GM19099 (cell line): ENCODE data around the gene TRDN.

Source experiments
- POLR2A ChIP-seq: IDR thresholded peaks from 3 replicates; pipeline ENCODE4 v1.6.1; 2011; ENCODE audit warnings: low read depth; ENCODE audit not compliant: insufficient read length; ENCODE audit errors: extremely low read depth

The TRDN gene

GRCh38 chr6:123636782-123637181 lies at the start of gene TRDN:
TRDN (minus strand) TSS chr6:123636950; CDS start chr6:123636775, 175 bp downstream.
- no peak for TF ChIP-seq POLR2A

- TF ChIP-seq POLR2A: no peak
Measured at GRCh38 chr6:123681957-123682462, 45.3 kb upstream of the TRDN start.

GRCh38 chr6:123677897-123678296 lies 41.1 kb upstream of the TRDN start:
- no peak for TF ChIP-seq POLR2A

DNA sequence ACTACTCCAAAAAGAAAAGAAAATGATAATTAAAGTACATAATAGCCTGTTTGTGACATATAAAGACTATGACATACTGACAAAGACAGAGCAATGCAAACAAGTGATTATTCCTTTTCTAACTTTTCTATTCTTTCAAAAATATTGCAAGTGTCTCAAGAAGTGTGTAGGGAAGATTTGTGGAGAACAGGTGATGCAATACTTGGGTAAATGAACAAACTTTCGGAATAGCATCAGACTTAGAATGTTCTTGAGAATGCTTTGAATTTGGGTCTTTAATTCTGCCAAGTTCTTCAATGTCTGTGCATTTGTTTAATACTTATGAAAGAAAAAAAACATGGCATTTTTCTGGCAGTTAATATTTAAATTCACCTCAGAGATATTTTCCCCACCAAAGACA lies 40.0 kb upstream of the TRDN start:
- no peak for TF ChIP-seq POLR2A

DNA sequence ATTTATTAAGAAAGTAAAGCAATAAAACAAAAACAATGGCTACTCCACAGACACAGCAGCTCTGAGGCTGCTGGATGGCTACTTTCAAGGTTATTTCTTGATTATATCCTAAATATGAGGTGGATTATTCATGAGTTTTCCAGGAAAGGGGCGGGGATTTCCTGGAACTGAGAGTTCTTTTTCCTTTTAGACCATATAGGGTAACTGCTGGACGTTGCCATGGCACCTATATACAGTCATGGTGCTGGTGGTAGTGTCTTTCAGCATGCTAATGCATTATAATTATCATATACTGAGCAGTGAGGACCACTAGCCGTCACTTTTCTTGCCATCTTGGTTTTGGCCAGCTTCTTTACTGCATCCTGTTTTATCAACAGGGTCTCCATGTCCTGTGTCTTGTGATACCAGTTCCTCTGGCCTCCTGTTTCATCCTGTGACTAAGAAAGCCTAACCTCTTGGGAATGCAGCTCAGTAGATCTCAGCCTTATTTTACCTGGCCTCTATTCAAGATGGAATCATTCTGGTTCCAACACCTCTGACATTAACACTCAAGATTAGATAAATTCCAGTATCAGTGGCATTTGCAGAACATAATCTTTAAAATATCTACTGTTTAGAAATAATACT lies 32.3 kb upstream of the TRDN start:
- no peak for TF ChIP-seq POLR2A

- no peak for TF ChIP-seq POLR2A
Measured at GRCh38 chr6:123668063-123668462, 31.3 kb upstream of the TRDN start.

DNA sequence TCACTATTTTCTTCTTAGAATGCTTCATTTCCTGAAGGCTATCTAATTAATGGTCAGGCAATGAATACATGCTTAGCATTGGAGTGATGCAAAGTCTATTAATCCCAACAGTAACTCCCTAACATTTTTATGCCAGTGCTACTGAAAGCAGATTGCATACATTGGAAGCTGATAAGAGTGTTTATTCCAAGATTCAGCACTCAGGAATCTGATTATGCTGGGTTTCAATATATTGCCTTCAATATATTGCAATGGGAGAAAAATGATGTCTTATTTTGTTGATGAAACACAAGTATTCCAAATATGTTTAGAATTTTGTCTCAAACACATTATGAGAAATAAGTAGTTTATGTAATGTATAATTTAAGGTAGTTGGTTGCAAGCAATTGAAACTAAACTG lies 26.7 kb upstream of the TRDN start:
- TF ChIP-seq POLR2A: no peak

GRCh38 chr6:123662757-123663156 lies 26.0 kb upstream of the TRDN start:
- no peak for TF ChIP-seq POLR2A

DNA sequence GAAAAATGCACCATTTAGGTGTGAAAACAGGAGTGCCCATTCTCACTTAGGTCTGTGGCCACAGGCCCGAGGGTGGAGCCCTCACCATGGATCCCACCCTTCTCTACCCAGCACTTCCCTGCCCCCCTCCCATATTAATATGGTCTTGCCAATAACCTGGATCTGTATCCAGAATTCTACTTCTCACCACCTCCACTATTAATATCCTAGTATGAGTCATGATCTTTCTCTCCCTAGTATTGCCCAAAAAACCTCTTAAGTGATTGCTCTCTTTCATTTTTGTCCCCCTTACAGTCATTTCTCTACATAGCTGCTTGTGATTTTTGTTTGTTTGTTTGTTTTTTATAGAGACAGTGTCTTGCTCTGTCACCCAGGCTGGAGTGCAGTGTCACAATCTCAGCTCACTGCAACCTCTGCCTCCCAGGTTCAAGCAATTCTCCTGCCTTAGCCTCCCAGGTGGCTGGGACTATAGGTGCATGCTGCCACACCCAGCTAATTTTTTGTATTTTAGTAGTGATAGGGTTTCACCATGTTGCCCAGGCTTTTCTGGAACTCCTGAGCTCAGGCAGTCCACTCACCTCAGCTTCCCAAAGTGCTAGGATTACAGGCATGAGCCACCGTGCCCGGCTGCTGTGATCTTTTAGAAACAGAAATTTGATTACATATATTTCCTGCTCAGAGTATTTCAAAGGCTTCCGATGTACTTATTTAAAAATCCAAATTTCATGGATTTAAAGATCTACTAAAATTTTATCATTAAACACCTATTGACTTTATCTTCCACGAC lies 24.5 kb upstream of the TRDN start:
- no peak for TF ChIP-seq POLR2A

DNA sequence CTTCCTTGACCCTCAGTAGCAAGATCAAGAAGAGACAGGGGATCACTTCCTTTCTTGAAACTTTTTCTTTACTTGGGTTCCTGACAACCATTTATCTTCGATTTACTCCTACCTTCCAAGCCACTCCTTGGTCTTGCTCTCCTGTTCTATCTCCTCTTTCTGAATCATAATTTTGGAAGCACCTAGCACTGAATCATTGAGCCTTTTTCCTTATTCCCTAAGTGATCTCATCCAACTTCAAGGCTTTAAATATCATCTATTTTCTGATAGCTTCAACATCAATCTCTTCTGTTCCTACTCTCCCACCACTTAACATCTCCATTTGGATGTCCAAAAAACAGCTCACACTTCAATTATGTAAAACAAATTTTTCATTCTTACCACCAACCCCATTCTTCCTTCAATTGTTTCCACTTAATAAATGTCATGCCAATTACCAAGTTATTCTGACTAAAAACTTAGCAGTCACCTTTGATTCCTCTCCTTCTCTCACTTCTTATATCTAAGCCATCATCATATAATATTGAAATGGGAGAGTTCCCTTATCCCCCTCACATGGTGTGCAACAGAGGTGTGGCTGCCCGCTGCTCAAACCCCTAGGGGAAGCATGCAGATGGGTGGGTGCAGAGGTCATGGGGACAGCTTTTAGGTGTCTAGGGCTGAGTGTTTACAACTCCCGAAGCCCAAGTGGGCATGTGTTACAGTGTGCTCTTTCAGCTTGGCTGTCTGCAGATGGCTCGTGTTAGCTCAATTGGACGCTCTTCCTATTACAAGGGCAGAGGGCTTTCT lies 23.4 kb upstream of the TRDN start:
- TF ChIP-seq POLR2A: no peak

GRCh38 chr6:123658848-123659247 lies 22.1 kb upstream of the TRDN start:
- TF ChIP-seq POLR2A: no peak

DNA sequence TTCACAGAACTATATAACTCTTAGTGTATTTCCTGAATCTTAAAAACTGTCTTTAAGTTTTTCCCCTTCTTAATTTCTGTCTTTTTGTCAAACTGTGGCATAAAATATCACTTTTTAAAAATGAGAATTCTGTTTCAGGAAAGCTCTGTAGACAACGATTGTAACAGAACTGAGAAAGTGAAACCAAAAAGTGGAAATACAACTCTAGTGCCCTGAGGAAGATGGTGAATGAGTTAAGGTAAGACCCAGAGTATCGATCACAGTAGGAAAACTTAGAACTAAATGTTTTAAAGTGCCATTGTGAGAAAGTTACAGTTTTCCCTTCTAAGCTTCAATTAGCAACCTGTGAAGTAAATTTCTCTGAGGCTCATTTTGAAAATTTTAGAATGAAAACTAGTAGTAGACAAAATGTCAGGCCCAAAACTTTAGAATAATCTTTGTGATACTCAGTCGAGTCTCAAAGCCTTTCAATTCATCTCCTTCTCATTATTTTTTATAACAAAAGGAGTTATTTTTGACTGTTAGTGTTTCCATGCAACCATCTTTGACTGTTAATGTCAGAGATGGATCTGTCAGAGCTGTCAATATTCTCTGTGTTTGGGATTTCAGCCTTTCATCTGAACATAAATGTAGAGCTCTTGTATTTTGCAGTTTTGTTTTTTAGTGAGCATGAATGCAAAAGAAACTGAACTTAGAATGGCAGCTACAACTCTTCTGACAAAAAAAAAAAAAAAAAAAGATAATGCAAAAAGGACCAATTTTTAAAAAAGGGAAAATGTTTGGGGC lies 19.0 kb upstream of the TRDN start:
- no peak for TF ChIP-seq POLR2A

DNA sequence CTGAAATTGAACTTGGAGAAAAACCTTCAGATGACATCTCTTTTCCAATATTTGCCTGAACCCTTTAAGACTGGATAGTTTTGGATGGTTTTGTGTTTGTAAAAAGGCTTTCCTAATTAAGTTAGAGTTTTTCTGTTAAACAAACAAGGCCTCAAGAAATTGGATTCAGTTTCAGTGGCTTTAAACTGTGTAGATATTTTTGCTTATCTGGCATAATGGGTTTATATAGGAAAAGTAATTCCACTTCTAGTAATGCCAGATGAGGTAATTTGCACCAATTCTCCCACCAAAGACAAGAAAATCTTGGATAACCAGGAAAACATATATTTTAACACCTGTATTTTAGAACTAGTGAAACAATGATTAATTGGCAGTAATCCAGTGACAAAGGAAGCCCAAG lies 12.0 kb upstream of the TRDN start:
- TF ChIP-seq POLR2A: no peak

DNA sequence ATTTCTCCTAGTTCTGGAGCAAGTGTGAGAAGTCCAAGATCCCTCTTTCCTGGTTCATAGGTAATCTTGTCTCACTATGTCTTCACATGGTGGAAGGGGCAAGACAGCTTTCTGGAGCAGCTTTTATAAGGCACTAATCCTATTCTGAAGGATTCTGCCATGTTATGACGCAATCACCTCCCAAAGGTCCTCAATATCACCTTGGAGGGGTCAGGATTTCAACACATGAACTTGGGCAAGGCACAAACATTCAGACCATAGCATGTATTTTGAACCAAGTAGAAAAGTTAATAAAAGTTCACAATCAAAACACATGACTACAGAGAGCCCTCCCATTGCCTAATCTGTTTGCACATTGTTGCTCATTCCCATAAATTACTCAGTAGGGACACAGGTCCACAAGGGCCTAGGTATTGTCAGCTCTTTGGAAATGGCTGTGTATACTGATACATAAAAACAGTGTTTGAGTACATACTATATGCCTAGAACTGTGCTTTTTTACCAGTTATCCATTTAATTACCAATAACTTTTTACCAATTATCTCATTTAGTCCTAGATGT lies 11.3 kb upstream of the TRDN start:
- no peak for TF ChIP-seq POLR2A
